GF-D8 (cell line): ENCODE measurements around the gene CNTRL.
"Not testable (repeated sequence)": the region's sequence is repeated elsewhere in the genome, so short reads cannot be mapped to it uniquely, and the experiment has no call there.

ENCODE experiments used
- DNase-seq: peaks from one replicate; lab custom pipeline; 2025; lab: John Stamatoyannopoulos, UW

The CNTRL gene

DNA sequence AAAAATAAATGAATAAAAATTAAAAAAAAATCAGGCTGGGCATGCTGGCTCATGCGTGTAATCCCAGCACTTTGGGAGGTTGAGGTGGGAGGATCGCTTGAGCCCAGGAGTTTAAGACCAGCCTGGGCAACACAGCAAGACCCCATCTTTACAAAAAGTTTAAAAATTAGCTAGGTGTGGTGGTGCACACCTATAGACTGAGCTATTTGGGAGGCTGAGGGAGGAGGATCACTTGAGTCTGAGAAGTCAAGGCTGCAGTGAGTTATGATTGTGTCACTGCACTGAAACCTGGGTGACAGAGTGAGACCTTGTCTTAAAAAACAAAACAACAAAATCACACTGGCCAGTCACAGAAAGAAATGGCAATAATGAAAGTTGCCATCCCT lies 3.4 kb upstream of the CNTRL start:
- DNase-seq = no peak

DNA sequence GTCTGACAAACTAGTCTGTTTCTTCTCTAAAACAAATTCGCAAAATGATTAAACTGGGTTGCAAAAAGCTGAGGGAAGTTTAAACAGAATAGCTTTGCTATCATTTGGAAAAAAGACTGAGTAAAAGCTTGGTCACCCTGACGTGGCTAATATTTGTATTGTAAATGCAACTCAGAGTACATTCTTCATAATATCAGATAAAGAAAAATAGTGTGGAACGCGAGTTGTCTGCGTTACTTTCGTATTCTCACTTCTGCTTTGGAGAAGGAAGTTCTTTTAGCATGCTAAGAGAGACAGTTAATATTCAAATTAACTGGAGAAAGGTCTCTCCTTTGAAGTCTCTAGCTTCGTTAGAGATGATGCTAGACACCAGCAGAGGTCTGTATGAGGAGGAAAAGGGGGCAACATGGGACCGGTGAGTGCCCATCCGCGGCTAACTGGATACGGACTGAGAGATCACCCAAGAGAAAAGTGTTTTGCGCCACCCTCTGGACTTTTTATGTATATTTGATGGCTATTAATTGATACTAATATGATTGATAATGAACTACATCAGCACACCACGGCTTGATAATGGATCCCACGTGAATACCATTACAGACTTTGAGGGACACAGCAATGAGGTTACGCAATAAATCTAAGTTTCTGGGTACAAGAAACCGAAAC lies 2.9 kb upstream of the CNTRL start:
- peak; percentile 54 for DNase-seq

DNA sequence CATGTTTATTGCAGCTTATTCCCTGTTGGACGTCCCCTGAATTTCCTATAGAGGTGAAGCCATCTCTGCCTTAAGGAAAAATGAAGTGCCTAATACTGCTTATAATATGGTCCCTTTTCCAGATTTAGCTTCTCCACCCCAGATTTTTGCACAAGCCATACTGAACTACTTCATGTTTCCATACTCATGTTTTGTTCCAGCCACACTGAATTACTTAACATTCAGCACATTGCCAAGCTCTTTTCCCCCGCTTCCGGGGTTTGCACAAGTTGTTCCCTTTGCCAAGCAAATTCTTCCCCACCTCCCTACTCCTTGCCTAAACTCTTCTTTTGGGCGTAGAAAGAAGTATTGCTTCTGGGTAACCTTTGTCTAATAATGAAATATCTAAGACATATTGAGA lies 1.7 kb upstream of the CNTRL start:
- peak; percentile 83 for DNase-seq

DNA sequence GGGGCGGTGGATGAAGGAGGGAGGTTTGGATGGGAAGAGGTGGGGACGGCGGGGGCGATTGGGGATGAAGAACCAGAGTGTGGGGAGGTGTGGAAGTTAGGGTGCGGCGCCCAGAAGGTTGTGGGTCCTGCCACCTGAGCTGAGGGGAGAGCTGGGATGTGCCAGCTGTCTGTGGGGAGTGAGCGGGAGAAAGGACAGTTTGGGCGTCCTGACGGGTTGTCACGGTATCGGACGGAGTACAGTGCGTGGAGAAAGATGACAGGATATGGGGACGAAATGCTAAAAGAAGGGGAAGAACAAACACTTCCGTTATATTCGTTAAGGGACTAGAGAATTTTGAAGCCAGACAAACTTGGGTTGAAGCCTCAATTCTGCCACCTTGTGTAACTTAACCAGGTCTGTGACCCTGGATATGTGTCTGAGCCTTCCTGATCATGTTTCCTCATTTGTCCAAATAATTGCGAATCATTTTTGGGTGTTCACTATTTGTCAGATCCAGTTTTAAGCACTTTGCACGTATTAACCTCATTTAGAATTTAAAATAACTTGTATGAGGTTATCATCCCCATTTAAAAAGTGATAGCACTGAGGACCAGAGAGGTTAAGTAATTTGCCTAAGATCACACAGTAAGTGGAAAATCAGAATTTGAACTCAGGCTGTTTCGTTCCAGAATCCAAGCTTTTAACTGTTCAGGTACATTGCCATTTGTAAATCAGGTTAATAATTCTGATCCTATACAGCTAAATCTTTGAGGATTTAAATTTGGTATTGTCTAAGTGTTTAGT lies 689 bp downstream of the CNTRL start:
- peak; percentile 40 for DNase-seq

DNA sequence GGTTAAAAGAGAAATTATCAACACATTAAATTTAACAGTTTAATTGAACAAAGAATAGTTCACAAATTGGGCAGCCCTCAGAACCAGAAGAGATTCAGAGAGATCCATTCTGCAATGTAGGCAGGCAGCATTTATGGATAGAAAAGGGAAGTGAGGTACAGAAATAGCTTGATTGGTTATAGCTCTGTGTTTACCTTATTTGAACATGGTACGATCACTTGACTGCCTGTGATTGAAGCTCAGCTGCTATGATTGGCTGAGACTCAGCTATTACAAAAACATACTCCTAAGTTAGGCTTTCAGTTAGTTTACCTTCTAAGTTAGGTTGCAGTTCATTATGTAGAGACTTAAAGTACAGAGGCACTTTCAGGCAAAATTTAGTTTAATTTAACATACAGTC lies 7.3 kb downstream of the CNTRL start:
- no peak for DNase-seq

DNA sequence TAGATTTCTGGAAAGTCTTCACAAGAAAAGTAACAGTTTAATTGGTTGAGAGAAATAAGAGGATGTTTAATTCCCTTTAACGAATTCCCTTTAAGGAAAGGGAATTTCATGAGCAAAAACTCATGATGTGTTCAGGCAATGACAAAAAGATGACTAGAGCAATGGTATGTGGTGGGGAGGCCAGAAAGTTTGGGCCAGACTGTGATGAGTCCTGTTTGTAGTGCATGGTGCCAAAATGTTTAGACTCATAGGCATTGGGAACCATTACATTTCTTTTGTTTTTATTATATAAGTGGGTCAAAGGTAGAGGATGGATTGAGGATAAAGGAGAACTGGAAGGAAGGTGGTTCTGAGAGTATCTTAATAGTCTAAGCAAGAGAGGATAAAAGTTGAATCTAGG lies 10.9 kb downstream of the CNTRL start:
- DNase-seq = no peak

DNA sequence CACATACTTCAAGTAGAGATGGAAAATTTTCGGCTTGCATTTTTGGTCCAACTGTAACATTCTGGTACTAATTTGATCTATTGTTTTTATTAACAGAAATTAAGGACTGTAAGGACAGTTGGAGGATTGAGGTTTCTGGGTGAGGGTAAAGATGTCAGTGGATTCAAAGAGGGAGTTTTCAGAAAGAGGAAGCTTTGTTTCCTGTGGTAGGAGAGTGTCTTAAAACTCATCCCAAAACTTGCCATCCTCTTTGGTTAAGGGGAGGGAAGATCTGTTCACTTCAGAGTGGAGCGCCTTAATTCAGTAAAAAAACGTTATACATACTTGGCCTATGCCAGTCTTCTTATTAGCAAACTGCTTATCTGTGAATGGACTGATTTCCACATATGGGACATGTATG lies 13.8 kb downstream of the CNTRL start:
- peak; percentile 56 for DNase-seq

DNA sequence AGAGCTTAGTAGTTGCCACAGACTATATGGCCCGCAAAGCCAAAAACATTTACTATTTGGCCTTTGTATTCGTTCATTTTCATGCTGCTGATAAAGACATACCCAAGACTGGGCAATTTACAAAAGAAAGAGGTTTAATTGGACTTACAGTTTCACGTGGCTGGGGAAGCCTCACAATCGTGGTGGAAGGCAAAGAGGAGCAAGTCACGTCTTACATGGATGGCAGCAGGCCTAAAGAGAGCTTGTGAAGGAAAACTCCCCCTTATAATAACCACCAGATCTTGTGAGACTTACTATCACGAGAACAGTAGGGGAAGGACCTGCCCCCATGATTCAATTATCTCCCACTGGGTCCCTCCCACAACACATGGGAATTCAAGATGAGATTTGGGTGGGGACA lies 16.0 kb downstream of the CNTRL start:
- DNase-seq = not testable (repeated sequence)

DNA sequence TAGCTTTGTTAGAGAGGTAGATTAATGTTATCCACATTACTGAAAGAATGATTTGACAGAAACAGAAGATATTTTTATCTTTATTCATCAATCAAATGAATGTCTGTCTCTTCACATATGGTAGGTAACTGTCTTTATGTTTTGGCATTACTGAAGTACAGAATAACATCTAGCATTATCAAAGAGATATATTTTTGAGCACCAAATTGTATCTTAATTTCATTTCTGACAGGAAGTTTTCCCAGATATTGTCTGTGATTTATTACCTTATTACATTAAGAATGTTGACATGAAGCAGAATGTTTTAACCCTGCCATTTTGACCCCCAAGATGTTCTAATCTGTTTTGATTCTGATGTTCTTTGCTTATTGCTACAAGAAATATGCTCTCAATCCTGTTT lies 20.3 kb downstream of the CNTRL start:
- DNase-seq = no peak

DNA sequence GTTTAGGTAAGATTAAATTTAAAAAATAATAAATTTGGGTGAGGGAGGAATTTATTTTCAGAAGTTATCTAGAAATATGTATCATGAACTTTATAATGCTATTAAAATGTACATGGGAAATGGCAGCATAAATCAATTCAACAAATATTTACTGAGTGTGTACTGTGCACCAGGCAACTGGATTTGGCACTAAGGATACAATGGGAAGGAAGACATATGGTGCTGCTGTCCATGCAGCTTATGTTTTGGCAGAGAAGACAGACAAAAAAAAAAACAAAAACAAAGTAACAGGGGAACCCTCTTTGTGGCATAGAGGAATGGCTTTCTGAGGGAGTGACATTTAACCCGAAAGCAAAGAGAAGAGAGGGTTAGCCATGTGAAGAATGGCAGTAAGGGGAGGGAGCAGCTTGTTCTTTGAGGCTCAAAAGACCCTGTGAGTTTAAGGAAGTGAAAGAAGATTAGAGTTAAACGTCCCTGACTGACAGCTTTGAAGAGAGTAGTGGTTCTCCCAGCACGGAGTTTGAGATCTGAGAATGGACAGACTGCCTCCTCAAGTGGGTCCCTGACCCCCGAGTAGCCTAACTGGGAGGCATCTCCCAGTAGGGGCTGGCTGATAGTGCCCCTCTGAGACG lies 23.9 kb downstream of the CNTRL start:
- no peak for DNase-seq

DNA sequence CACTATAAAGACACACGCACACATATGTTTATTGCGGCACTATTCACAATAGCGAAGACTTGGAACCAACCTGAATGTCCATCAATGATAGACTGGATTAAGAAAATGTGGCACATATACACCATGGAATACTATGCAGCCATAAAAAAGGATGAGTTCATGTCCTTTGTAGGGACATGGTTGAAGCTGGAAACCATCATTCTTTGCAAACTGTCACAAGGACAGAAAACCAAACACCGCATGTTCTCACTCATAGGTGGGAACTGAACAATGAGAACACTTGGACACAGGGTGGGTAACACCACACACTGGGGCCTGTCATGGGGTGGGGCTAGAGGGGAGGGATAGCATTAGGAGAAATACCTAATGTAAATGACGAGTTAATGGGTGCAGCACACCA lies 29.3 kb downstream of the CNTRL start:
- DNase-seq = not testable (repeated sequence)

DNA sequence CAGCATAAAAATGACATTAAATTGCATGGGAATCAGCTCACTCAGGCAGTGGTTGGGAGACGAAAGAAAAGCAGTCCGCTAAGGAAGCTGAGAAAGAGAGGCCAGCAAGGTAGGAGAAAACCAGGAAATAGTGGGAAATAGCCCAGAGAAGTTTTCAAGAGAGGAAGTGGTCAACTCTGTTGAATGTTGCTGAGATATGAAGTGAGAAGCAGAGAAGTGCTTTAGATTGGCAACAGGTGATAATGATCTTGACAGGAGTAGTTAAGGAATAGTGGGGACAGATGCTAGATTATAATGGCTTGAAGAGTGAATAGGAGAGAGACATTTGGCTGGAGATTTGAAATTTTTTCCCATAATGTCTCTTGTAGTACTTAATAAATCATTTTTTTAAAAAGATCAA lies 30.8 kb downstream of the CNTRL start:
- DNase-seq = peak; percentile 74

DNA sequence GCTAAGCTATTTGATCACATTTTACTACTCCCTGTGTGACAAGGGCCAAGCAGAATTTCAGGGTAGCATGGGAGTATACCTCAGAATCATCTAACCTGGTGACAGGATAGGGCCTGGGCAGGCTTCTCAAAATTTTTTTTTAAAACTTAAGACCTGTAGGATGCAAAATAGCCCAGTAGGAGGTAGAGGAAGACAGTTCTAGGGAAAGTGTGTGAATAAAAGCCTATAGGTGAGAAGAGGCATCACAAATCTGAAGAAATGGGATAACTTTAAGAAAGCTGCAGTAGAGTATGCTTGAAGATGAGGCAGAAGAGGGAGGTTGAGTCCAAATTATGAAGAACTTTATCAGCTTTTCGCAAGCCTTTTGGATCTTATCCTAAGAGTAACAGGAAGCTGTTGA lies 32.3 kb downstream of the CNTRL start:
- DNase-seq = peak; percentile 37

DNA sequence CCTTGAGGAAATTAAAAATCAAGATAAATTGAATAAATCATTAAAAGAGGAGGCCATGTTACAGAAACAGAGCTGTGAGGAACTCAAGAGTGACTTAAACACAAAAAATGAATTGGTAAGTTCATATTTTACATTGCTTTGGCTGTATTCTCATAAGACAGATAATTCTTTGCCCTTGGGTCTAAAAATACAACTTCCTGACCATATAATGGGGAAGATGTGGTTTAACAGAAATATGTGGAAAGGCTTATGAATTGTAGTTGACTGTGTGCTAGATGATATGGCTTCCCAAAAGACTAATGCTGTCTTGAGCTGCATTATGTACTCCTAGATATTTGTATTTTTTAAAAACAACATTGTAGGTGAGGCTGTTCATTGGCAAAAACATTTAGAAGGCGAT lies 33.1 kb downstream of the CNTRL start:
- DNase-seq = peak; percentile 60

DNA sequence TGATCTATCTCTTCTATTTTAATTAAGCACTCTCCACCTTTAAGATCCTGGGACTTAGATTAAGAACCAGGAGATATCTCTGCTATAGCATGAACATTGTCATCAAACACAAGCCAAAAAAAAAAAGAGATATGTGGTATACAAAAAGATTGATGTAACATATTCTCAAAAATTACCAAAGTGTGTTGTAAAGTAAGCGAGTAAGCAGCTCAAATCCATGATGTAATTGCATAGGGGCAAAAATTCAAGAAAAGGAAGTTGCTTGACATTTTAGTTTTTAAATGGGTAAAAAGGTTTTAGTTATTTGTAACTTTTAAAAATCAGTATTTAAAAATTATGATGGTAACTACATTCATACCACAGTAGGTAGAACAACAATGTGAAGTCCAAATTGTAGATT lies 40.7 kb downstream of the CNTRL start:
- DNase-seq = no peak

DNA sequence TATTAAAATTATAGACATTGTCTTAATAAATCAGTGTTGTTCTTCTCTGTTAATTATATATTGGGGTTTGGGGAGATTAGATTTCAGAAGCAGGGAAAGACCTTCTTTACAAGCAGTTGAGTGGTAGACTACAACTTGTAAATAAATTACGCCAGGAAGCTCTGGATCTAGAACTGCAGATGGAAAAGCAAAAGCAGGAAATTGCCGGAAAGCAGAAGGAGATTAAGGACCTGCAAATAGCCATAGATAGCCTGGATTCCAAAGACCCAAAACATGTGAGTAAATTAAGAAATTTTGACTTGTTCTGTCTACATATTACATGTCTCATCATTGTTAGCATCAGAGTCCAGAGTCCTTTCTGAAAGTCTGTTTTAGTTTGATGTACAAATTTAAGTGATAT lies 43.5 kb downstream of the CNTRL start:
- no peak for DNase-seq

DNA sequence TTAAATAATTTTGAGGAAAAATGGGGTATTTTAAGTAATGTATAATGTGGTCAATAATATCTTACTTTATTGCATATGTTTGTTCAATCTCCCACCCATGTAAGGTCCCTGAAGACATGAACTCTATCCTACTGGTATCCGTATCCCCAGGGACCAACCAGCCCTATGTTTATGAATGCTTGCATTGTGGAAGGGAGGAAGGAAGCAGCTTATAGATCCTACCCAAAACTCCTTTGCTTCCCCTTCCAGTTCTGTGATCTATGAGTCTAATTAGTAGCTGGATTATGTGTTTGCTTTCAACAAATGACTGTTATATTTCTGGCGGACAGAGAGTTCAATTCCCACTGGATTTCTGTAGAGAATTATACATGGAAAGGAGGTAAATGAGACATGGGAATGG lies 45.6 kb downstream of the CNTRL start:
- no peak for DNase-seq

DNA sequence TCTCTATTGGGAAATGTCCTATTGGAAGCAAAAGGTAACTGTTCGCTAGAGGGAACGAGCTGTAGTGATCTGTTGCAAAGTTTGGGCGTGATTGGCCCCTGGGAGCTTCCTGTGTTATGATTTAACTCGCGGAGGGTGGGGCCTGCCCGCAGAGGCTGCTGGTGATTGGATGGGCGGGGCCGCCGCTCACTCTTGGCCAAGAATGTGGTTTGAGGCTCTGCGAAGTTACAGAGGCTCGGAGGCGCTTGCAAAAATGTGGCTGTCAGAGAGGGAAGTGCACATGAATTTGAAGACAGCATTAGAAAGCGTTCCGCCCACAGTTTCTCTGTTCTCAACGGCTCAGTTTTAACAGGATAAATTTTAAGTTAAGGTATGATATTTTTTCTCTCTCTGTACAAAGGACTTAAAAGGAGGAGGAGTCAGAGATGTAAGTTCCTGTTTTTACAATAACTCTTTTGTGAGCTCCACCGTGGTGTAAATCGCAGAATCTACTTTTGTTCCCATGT lies 46.9 kb downstream of the CNTRL start:
- DNase-seq = peak; percentile 97

DNA sequence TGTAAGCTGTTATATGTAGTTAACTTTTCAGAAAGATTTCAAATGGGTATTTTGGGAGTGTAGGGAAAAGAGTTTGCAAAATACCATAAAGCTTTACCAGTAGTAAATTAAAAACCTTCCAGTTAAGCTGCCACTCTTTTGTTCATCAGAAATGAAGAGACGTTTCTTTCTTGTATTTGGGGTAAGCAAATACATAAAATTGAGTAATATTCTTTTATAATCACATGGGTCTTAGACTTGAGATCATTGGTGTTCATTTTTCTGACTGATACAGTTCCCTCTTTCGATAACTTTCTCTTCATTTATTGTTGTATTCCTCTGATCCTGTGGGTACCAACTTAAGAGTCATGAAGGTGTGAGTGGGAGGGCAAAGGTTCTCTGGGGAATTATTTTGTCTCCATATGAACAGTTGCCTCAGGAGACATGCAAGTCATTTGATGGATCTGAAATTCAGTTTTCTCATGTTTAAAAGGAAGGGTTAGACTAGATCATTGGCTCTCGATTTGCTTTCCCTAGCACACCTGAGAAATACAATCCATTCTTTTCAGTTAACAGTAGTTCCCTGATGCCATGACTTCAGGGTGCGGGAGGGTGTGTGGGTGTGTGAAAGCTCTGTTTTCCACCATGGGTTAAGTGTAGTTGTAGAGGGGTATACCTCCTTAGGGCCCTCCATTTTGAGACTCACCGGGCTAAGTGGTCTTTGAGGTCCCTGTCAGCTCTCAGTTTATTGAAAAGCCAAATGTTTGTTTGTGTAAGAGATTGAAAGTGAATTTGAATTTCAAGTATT lies 47.7 kb downstream of the CNTRL start:
- DNase-seq = peak; percentile 9

DNA sequence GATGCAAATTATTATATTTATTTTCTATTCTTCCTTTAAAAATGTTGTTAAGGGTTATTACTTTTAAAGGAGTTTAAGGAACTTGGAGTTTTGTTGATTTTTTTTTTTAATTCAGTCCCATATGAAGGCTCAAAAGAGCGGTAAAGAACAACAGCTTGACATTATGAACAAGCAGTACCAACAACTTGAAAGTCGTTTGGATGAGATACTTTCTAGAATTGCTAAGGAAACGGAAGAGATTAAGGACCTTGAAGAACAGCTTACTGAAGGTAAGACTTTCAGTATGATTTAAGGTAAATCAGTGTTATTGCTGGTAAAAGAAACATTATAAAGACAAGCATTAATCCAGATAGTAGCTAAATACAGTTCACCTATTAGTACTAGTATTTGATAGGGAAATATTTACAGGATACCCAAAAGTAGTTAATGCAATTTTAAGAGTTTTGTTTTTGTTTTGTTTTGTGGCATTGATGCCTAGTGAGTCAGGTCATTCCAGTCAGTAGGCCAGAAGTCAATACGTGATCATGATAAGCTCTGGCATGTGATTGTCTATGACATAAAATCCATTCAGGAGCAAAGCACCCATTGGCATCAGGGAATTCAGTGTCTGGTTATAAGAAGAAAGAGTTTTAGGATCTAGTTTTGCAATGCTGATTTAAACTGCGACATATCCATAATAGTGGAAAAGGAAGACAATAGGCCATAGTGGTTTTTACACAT lies 49.2 kb downstream of the CNTRL start:
- no peak for DNase-seq

DNA sequence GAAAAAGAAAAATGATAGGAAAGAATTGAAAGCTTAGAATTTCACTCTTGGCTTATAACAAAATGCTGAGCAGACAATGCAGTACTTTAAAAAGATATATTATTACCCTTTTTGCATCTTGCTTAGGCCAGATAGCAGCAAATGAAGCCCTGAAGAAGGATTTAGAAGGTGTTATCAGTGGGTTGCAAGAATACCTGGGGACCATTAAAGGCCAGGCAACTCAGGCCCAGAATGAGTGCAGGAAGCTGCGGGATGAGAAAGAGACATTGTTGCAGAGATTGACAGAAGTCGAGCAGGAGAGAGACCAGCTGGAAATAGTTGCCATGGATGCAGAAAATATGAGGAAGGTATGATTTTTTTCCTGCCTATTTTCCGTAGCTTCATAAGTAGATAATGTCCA lies 50.8 kb downstream of the CNTRL start:
- no peak for DNase-seq

DNA sequence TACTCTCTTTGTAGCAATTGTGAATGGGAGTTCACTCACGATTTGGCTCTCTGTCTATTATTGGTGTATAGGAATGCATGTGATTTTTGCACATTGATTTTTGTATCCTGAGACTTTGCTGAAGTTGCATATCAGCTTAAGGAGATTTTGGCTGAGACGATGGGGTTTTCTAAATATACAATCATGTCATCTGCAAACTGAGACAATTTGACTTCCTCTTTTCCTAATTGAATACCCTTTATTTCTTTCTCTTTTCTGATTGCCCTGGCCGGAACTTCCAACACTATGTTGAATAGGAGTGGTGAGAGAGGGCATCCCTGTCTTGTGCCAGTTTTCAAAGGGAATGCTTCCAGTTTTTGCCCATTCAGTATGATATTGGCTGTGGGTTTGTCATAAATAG lies 54.6 kb downstream of the CNTRL start:
- not testable (repeated sequence) for DNase-seq
